ENCODE measurements around the gene ZFYVE26.

ZFYVE26 gene

DNA sequence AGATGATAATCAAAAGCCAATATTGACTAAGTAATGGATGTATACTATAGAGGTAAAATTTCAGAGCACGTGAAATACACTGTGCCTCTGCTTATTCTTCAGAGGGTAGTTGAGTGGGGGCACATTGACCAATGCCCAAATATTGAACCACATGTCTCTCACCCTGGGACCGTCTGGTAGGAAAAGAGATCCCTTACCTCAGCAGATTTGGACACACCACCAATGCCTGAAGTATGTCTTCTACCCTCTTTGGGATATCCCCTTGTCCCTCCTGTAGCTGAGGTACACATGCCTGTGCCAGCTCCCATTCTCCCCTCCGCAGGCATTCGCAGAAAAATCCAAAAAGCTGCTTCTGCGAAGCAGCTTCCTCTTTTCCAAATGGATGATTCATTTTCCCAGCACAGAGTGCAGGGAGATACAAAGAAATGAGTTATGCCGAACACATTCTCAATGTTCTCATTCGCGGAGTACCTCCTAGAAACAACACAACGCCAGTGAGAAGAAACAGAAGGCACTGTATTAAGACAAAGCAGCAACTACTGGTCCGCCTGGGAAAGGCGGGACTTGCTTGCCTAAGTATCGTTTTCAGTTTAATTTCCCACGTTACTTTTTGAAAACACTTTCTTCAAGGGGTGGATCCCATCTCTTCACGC, 691 bp downstream of the ZFYVE26 start:
- DNase-seq, result no peak

DNA sequence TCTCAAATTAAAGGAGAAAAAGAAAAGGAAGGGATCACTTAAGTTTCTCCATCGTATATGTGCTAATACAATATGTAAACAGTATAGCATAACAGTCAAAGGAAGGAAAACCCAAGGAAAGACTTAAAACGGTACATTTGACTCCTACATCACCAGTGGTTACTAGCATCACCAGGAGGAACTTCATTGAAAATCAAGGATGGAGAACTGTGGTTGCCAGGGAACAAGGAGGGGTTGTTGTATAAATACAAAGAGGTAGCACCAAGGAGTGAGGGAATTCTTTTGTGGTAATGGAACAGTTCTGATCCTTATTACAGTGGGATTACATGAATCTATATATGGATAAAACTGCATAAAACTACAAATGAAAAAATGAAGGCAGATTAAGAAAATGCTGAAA, 1.6 kb downstream of the ZFYVE26 start:
- no peak for DNase-seq

DNA sequence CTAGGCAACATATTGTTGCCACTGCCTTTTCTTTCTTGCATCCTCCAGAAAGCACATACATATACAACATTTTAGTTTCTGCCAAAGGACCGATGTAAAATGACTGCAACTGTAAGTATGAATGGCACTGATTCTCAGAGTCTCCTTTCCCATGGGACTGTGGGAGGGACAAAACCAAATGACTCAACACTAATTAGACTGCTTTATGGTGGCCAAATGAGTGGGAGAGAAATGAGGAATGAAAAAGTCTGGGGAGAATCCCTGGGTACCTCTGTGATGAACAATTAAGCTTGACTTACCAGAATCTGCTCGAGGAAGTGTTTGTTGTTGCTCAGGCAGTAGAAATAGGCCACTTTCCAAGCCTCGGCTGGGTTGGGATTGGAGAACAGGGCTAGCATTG, 10.1 kb downstream of the ZFYVE26 start:
- DNase-seq, result no peak

- DNase-seq, result no peak
Measured at GRCh38 chr14:67800743-67801142, 15.6 kb downstream of the ZFYVE26 start.

- no peak for DNase-seq
Measured at GRCh38 chr14:67798731-67799130, 17.7 kb downstream of the ZFYVE26 start.

GRCh38 chr14:67787673-67788072, 28.7 kb downstream of the ZFYVE26 start:
- no peak for DNase-seq

DNA sequence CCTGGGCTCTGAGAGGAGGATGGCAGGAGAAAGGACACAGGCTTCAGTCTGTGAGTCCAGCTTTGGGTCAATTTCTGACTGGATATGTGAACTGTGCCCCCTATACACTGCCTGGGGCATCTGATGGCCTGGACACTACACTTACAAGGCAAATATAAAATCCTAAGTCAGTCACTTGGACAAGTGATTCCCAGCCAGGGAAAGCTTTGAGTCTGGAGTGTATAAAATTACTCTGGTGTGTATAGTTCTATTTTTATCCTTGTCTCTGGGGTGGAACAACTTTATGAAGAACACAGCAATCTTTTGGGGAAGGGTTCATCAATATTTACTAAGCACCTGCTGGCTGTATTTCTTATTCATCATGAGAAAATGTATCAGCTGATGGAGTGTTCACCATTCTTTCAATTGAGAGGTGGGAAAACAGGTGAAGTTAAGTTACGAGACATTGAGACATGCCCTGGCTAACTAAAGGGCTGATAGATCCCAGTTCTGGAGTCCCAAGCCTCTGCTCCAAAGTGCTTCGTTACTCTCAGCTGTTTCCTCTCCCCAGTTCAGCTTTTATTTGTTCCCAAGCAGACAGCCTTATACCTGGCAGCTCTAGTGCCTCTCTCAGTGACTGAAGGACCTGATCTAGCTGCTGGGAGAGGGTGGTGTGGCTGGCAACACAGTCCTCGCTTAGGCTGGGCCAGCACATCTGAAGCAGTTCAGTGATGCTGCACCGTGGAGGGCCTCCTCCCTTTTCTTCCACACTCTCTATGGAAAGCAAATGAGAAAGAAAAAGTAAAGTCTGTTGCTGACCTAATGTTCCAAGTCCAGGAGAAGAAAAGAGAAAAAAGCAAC, 30.9 kb downstream of the ZFYVE26 start:
- DNase-seq, result no peak

DNA sequence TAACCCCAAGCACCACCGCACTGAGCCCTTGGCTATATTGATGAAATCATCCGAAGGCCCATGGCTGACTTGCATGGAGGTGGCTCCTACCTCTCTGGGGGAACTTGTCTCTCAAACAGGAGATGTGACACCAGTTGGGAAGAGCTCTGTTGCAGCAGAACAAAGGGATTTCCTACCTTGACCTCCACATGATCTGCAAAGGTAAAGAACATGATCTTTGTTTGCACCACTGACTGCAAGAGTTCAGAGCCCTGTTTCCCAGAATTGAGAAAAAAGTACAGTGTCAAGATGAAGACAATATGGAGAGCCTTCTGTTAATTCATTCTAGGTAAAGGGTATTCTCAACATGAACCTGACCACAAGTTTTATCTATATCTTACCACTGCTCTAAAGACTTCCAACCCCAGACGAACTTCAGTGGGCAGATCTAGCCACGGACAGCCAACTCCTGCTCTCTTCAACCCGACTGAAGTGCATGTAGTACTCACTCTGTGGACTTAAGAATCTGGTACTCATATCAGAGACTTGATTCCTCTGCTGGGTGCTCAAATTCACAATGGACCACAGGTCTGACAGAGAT, 32.1 kb downstream of the ZFYVE26 start:
- no peak for DNase-seq

DNA sequence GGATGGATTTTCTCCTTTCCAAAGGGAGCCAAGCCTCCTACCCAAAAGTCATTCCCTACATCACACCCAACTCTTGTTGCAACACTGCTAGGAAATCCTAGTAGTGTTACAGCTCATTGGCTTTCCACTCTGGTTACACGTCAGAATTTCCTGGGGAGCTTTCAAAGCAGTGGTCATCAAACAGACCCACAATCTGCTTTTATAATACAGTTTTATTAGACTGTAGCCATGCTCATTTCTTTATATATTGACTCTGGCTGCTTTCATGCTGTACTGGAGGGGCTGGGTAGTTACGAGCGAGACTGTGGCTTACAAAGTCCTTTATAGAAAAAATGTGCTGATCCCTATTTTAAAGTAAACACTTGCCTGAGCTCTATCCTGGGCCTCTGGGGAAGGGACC, 34.3 kb downstream of the ZFYVE26 start:
- DNase-seq, result no peak

DNA sequence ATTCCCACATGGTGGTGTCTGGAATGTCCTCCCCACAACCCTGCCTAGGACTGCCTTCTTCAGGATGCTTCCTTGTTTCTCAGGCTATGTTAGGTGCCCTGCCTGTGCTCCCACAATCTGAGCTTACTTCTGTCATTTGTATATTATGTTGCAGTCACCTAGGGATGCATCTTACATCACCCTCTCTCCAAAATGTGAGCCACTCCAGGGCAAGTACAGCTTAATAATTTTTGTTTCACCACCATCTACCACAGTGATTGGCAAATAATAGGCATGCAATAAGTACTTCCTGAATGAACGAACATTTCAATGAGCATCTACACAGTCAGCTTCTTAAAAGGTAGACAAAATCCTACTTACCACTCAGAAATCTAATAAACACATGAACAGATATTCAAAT, 37.6 kb downstream of the ZFYVE26 start:
- no peak for DNase-seq

- DNase-seq, result no peak
Measured at GRCh38 chr14:67776653-67777322, 39.6 kb downstream of the ZFYVE26 start.

GRCh38 chr14:67773844-67774377, 42.5 kb downstream of the ZFYVE26 start:
- DNase-seq, result no peak

GRCh38 chr14:67768219-67768618, 48.2 kb downstream of the ZFYVE26 start:
- no peak for DNase-seq

GRCh38 chr14:67766035-67766680, 50.2 kb downstream of the ZFYVE26 start:
- no peak for DNase-seq

- no peak for DNase-seq
Measured at GRCh38 chr14:67765192-67765834, 51.1 kb downstream of the ZFYVE26 start.

DNA sequence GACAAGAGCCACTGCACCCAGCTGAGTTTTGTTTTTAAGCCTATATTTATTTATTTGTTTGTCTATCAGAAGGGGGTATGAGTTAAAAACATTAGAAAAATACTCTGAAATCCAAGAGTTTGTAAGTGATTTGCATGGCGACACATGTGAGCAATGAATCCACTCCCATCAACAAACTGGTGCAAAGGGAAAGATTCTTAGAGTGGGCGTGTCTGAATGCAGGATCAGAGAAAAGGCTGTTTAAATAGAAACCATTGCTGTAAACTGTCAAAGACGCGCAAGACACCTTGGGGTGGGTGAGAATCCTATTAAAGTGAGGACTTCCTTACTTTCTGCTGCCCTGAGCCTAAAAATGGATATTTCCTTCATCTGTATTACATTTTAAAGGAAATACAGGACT, 51.9 kb downstream of the ZFYVE26 start:
- DNase-seq, result no peak

- no peak for DNase-seq
Measured at GRCh38 chr14:67763158-67763822, 53.1 kb downstream of the ZFYVE26 start.

DNA sequence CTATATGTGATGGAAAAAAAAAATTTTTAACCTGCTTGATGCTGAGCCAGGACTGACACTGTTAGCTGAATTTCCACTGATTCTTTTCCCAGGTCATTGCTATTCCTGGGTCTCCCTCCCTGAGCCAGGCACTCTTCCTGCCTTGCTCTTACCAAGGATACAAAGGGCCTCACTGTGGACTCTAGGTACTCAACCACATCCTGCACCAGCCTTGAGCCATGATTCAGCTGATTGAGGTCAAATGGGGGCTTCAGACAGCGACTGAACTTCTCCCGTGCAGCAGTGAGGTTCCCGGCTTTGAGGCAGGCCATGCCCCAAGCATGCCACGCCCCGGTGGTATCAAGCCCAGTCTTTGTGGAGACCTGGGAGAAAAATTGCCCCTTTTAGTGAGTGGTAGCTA, 54.3 kb downstream of the ZFYVE26 start:
- no peak for DNase-seq

GRCh38 chr14:67759916-67760315, 56.5 kb downstream of the ZFYVE26 start:
- DNase-seq, result no peak

- DNase-seq, result no peak
Measured at GRCh38 chr14:67757175-67757574, 59.2 kb downstream of the ZFYVE26 start.

DNA sequence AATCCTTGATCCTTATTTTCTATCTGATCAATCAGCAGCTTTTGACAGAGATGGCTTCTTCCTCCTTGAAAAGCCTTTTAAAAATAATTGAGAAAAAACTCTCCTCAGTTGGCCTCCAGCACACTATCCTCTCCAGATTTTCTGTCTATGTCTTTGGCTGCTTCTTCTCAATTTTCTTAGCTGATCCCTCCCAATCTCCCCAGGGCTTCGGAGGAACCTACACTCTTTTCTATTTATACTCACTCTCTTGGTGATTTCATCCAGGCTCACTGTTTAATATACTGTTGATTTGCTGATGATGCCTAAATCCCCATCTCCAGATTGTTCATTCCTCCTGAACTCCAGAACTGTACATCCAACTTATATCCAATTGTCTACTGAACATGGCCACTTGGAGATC, 59.9 kb downstream of the ZFYVE26 start:
- no peak for DNase-seq
